Measurements from ENCODE around the gene CMIP. TPM values are rescaled to one million over a fixed set of nuclear protein-coding genes. Genes with fewer than 3 reads are reported as not detected.

The CMIP gene
- polyA plus RNA-seq, 1 of the 3 experiments (the other 2 are of a cell fraction) = 5.4 TPM

DNA sequence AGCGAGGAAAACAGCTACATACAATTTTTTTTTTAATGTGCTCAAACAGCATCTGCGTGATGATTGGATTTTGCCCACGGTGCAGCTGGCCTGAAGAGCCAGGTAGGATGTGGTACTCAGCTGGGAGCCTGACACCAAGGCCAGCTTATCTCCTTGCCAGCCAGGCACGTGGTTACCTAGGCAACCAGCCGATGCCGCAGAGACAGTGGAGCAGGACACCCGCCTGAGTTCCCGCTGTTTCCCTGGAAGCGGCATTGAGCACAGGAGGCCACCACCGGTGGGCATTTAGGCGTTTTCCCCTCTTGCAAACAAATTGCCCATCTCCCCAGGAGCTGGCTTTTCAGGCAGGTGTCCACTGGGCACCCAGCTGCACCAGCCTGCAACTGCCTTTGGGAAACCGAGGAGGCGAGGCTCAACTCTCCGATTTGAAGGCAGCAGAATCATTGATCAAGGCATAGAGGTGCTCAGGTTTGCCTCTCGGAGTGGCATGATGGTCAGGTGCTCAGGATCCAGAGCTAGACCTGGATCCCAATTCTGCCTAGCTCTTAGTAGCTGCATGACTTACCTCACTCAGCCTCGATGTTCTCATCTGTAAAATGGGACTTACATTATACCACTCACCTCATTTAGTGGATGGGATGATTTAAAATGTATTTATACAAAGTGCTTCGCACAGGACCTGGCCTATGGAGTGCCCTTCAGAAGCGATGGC lies 196.9 kb downstream of the CMIP start (continued):
- TF ChIP-seq, protein P1, sequence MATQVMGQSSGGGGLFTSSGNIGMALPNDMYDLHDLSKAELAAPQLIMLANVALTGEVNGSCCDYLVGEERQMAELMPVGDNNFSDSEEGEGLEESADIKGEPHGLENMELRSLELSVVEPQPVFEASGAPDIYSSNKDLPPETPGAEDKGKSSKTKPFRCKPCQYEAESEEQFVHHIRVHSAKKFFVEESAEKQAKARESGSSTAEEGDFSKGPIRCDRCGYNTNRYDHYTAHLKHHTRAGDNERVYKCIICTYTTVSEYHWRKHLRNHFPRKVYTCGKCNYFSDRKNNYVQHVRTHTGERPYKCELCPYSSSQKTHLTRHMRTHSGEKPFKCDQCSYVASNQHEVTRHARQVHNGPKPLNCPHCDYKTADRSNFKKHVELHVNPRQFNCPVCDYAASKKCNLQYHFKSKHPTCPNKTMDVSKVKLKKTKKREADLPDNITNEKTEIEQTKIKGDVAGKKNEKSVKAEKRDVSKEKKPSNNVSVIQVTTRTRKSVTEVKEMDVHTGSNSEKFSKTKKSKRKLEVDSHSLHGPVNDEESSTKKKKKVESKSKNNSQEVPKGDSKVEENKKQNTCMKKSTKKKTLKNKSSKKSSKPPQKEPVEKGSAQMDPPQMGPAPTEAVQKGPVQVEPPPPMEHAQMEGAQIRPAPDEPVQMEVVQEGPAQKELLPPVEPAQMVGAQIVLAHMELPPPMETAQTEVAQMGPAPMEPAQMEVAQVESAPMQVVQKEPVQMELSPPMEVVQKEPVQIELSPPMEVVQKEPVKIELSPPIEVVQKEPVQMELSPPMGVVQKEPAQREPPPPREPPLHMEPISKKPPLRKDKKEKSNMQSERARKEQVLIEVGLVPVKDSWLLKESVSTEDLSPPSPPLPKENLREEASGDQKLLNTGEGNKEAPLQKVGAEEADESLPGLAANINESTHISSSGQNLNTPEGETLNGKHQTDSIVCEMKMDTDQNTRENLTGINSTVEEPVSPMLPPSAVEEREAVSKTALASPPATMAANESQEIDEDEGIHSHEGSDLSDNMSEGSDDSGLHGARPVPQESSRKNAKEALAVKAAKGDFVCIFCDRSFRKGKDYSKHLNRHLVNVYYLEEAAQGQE (IDR thresholded peaks at IDR 0.05; ENCODE audit: low read depth, low read length) = no peak
- no peak for TF ChIP-seq FOXJ3 (CRISPR knock-in tag; IDR thresholded peaks at IDR 0.05)
- TF ChIP-seq YY1 (IDR thresholded peaks at IDR 0.05; ENCODE audit: low read depth) = no peak
- TF ChIP-seq MXI1 (IDR thresholded peaks at IDR 0.05; ENCODE audit: low read depth, low read length) = peak; percentile 93
- TF ChIP-seq, protein P2, sequence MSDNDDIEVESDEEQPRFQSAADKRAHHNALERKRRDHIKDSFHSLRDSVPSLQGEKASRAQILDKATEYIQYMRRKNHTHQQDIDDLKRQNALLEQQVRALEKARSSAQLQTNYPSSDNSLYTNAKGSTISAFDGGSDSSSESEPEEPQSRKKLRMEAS (IDR thresholded peaks at IDR 0.05; ENCODE audit: low read depth) = no peak
- 0 out of 2 replicates have a peak, but pooled peaks have one; percentile 4 for TF ChIP-seq RAD21 (IDR thresholded peaks at IDR 0.05; ENCODE audit: low read length)
- no peak for TF ChIP-seq NFIC (IDR thresholded peaks at IDR 0.05; ENCODE audit: borderline replicate concordance)

DNA sequence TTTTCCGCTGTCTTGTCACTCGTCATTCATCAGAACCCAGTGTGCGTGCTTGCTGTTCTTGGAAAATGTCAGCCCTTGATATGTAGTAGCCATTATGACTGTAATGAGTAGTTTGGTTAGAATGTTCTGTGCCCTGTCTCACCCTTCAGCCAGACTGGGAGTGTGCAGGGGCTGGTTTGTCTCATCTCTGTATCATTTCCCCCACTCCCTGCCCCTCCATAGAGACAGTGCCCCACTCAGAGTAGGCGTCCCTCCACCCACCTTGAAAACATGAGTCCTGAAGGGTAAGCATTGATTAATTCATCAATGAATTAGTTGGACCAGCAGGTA lies 197.5 kb downstream of the CMIP start:
- Histone ChIP-seq H3K9me2 (no peaks in the 10 kb centered on the region), H3K79me2 (ENCODE audit: insufficient read depth) (peaks cover 6% of the 10 kb centered on the region; the same call in 1 of the 2 replicates), H3K36me3 (replicated peaks in 1 of 2; ENCODE audit: control insufficient read depth in 1 of 2, insufficient read depth in 2 of 2, low read length in 1 of 2) (no peaks in the 10 kb centered on the region), H4K20me1 (ENCODE audit: insufficient read depth) (peaks cover 3% of the 10 kb centered on the region; the same call in 1 of the 2 replicates), H3F3A (replicated peaks; ENCODE audit: insufficient read depth) (peaks cover 5% of the 10 kb centered on the region), H3K4me2 (no peak overlapping the region), H3K4me1 (ENCODE audit: control insufficient read depth in 1 of 2, insufficient read depth in 2 of 2, low read depth in 1 of 2, low read length in 1 of 2) (peaks cover 3 to 41% of the 10 kb centered on the region in 2 experiments; a peak in 1 of 4 replicates), H3K9me3 (no peaks in the 10 kb centered on the region), H3K4me3 (ENCODE audit: low read depth in 2 of 2, low read length in 1 of 2) (no peak overlapping the region), H2AFZ (ENCODE audit: low read depth) (no peak overlapping the region), H3K9ac (no peak overlapping the region), H3K27ac (ENCODE audit: low read depth in 2 of 2, low read length in 1 of 2) (no peak overlapping the region), H3K27me3 (ENCODE audit: insufficient read depth) (no peaks in the 10 kb centered on the region)
- ChIA-PET POLR2A (no interaction called here), CTCF (interaction anchor here (1.0 to 1.2 kb wide), 2 partner anchors 19 to 239 kb away, joined by 3 to 5 read pairs; no protein-coding TSS in a partner anchor)
- WGBS (ENCODE audit: low lambda C conversion rate) = 95% methylated on average over 4 of the region's 4 CpGs
- DNase-seq = no peak
- TF ChIP-seq SIN3A (IDR thresholded peaks at IDR 0.05; ENCODE audit: borderline replicate concordance, low read depth, low read length) = no peak
- TF ChIP-seq, protein P3, sequence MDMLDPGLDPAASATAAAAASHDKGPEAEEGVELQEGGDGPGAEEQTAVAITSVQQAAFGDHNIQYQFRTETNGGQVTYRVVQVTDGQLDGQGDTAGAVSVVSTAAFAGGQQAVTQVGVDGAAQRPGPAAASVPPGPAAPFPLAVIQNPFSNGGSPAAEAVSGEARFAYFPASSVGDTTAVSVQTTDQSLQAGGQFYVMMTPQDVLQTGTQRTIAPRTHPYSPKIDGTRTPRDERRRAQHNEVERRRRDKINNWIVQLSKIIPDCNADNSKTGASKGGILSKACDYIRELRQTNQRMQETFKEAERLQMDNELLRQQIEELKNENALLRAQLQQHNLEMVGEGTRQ (IDR thresholded peaks at IDR 0.05; ENCODE audit: borderline replicate concordance, low read depth, low read length) = no peak
- no peak for TF ChIP-seq TAF1 (IDR thresholded peaks at IDR 0.05; ENCODE audit: borderline replicate concordance, low read depth, low read length)
- TF ChIP-seq, protein P4, sequence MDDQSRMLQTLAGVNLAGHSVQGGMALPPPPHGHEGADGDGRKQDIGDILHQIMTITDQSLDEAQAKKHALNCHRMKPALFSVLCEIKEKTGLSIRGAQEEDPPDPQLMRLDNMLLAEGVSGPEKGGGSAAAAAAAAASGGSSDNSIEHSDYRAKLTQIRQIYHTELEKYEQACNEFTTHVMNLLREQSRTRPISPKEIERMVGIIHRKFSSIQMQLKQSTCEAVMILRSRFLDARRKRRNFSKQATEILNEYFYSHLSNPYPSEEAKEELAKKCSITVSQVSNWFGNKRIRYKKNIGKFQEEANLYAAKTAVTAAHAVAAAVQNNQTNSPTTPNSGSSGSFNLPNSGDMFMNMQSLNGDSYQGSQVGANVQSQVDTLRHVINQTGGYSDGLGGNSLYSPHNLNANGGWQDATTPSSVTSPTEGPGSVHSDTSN (IDR thresholded peaks at IDR 0.05) = no peak
- TF ChIP-seq, protein P5, sequence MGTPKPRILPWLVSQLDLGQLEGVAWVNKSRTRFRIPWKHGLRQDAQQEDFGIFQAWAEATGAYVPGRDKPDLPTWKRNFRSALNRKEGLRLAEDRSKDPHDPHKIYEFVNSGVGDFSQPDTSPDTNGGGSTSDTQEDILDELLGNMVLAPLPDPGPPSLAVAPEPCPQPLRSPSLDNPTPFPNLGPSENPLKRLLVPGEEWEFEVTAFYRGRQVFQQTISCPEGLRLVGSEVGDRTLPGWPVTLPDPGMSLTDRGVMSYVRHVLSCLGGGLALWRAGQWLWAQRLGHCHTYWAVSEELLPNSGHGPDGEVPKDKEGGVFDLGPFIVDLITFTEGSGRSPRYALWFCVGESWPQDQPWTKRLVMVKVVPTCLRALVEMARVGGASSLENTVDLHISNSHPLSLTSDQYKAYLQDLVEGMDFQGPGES (IDR thresholded peaks at IDR 0.05; ENCODE audit: low read depth, low read length) = no peak
- TF ChIP-seq RXRA (IDR thresholded peaks at IDR 0.05; ENCODE audit: borderline replicate concordance, low read depth) = no peak
- TF ChIP-seq SMC3 (IDR thresholded peaks at IDR 0.05; ENCODE audit: low read depth, low read length) = no peak
- TF ChIP-seq EZH2phosphoT487 (IDR thresholded peaks at IDR 0.05; ENCODE audit: borderline replicate concordance, low read depth) = no peak
- TF ChIP-seq, protein P6, sequence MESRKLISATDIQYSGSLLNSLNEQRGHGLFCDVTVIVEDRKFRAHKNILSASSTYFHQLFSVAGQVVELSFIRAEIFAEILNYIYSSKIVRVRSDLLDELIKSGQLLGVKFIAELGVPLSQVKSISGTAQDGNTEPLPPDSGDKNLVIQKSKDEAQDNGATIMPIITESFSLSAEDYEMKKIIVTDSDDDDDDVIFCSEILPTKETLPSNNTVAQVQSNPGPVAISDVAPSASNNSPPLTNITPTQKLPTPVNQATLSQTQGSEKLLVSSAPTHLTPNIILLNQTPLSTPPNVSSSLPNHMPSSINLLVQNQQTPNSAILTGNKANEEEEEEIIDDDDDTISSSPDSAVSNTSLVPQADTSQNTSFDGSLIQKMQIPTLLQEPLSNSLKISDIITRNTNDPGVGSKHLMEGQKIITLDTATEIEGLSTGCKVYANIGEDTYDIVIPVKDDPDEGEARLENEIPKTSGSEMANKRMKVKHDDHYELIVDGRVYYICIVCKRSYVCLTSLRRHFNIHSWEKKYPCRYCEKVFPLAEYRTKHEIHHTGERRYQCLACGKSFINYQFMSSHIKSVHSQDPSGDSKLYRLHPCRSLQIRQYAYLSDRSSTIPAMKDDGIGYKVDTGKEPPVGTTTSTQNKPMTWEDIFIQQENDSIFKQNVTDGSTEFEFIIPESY (IDR thresholded peaks at IDR 0.05; ENCODE audit: borderline replicate concordance, low read depth) = no peak
- no peak for TF ChIP-seq GATA2 (CRISPR knock-in tag; IDR thresholded peaks at IDR 0.05)
- no peak for TF ChIP-seq MEF2A (IDR thresholded peaks at IDR 0.05; ENCODE audit: borderline replicate concordance, low read depth)
- TF ChIP-seq TEAD4 (IDR thresholded peaks at IDR 0.05; ENCODE audit: borderline replicate concordance, insufficient read depth) = no peak
- TF ChIP-seq YY1 (IDR thresholded peaks at IDR 0.05; ENCODE audit: low read depth) = no peak
- no peak for TF ChIP-seq NRF1 (IDR thresholded peaks at IDR 0.05; ENCODE audit: low read depth, low read length)
- TF ChIP-seq, protein P2 (IDR thresholded peaks at IDR 0.05; ENCODE audit: low read depth) = no peak
- TF ChIP-seq TCF12 (IDR thresholded peaks at IDR 0.05) = no peak

Measured in SK-N-SH (cell line).